Natural killer cell (primary cell): ENCODE measurements around the gene INCA1. TPM values are rescaled to one million over a fixed set of nuclear protein-coding genes. Genes with fewer than 3 reads are reported as not detected.
A peak's percentile ranks its signal among the peaks of the same experiment; 100 is the strongest.

Experiments used
- ATAC-seq, 3 donors: fragments of 150-1000 bp in 2 of 3; fragments of 200-7000 bp in 1 of 3; cut with Tn5 transposase; 1 replicate in 1 of 3; 2 replicates in 2 of 3; pipeline ENCODE4 v1.10.0; 2021; ENCODE audit warnings: mild to moderate bottlenecking in 2 of 3, moderate library complexity in 2 of 3
- DNase-seq, 2 donors: peaks; one replicate each; pipeline versions ENCODE4 v3.0.0 to v3.0.0-alpha.2; 2013 to 2021; ENCODE audit warnings: mixed read lengths in 1 of 2
- H3K27ac ChIP-seq: one replicate; pipeline ENCODE4 v1.5.1; 2013; ENCODE audit warnings: mild to moderate bottlenecking, low read length
- H3K27me3 ChIP-seq: one replicate; pipeline ENCODE4 v1.6.1; 2013; ENCODE audit warnings: low read length; ENCODE audit not compliant: control insufficient read depth, insufficient read depth
- H3K36me3 ChIP-seq: one replicate; pipeline ENCODE4 v1.6.1; 2013; ENCODE audit warnings: low read length; ENCODE audit not compliant: control insufficient read depth, insufficient read depth
- H3K4me1 ChIP-seq: one replicate; pipeline ENCODE4 v1.6.1; 2013; ENCODE audit warnings: low read length; ENCODE audit not compliant: control insufficient read depth, insufficient read depth
- H3K4me3 ChIP-seq: one replicate; pipeline ENCODE4 v1.5.1; 2013; ENCODE audit warnings: low read length
- H3K9me3 ChIP-seq: one replicate; pipeline ENCODE4 v1.6.1; 2013; ENCODE audit warnings: low read length; ENCODE audit not compliant: control insufficient read depth, insufficient read depth
- H3K27ac Mint-ChIP-seq, 2 donors: one replicate each; pipeline ENCODE4 v1.8.0; 2022; ENCODE audit warnings: mild to moderate bottlenecking in 2 of 2, mixed read lengths in 2 of 2, moderate library complexity in 1 of 2
- H3K27me3 Mint-ChIP-seq, 2 donors: one replicate each; pipeline ENCODE4 v1.8.0; 2022; ENCODE audit warnings: low read depth in 2 of 2, mixed read lengths in 2 of 2
- H3K36me3 Mint-ChIP-seq: one replicate; pipeline ENCODE4 v1.8.0; 2022; ENCODE audit warnings: mixed read lengths
- H3K4me1 Mint-ChIP-seq, 2 donors: one replicate each; pipeline ENCODE4 v1.8.0; 2022; ENCODE audit warnings: mixed read lengths in 2 of 2
- H3K4me3 Mint-ChIP-seq: one replicate; pipeline ENCODE4 v1.8.0; 2022; ENCODE audit warnings: mild to moderate bottlenecking, moderate library complexity, mixed read lengths
- H3K9me3 Mint-ChIP-seq, 2 donors: one replicate each; pipeline ENCODE4 v1.8.0; 2022; ENCODE audit warnings: mixed read lengths in 2 of 2
- CTCF ChIP-seq: fragments of 200-600 bp; IDR thresholded peaks from one replicate; pipeline ENCODE4 v1.8.0; 2022; ENCODE audit warnings: antibody characterized with exemption
- WGBS: methylation state at CpG from one replicate; pipeline ENCODE4 v1.1.7; 2013; ENCODE audit warnings: missing lambda C conversion rate; ENCODE audit not compliant: insufficient coverage; 5-methylcytosine and 5-hydroxymethylcytosine counted together
- intact Hi-C: fragments of 100-400 bp; cut with micrococcal nuclease; formaldehyde crosslinking; loops from one replicate; pipeline ENCODE4 v1.14.2; 2022
- total RNA-seq, 4 donors: library from RNA; stranded (reverse); fragments of 120-200 nt in 1 of 4; gene quantifications; one replicate each; pipeline versions ENCODE4 v1.2.3 to v1.2.4, GENCODE V29; 2013 to 2022

The INCA1 gene
- total RNA-seq, 3 donors from 2014 or later (not counting 1 experiment from before 2014, with no cell fraction given) = 0.39 to 0.54 TPM; not detected in 1

- H3K4me1 ChIP-seq = peaks cover 69% of the 10 kb centered on the region
- peaks cover 50% of the 10 kb centered on the region for H3K36me3 ChIP-seq
- H3K27me3 ChIP-seq = no peaks in the 10 kb centered on the region
- peak overlapping the region; percentile 99 for H3K4me3 ChIP-seq
- 27% methylated on average over 7 of the region's 7 CpGs for WGBS
- peaks cover 14% of the 10 kb centered on the region for H3K36me3 Mint-ChIP-seq
- H3K27ac Mint-ChIP-seq = peak overlapping the region; percentile 87 to 93
- H3K27ac ChIP-seq = peak overlapping the region; percentile 96
- peak overlapping the region; percentile 91 for H3K4me3 Mint-ChIP-seq
- no peaks in the 10 kb centered on the region for H3K9me3 Mint-ChIP-seq
- intact Hi-C loops = loop anchor here (2.0 to 5.0 kb wide), 2 partner anchors 45 to 472 kb away; partner anchors contain the start of gene NUP88
- ATAC-seq (peak; percentile 30 to 50 (median 39)), DNase-seq (peak; percentile 75 to 83)
- peaks cover 68 to 76% of the 10 kb centered on the region in 2 donors for H3K4me1 Mint-ChIP-seq
- peaks cover 0 to 2% of the 10 kb centered on the region in 2 donors for H3K27me3 Mint-ChIP-seq
- TF ChIP-seq CTCF = no peak
- no peaks in the 10 kb centered on the region for H3K9me3 ChIP-seq
Observed at GRCh38 chr17:4945176-4945943, 52.0 kb downstream of the INCA1 start.

- ATAC-seq (no peak), DNase-seq (peak in 1 of 2 donors; percentile 45)
- Mint-ChIP-seq H3K9me3 (no peaks in the 10 kb centered on the region), H3K4me1 (peaks cover 65 to 79% of the 10 kb centered on the region in 2 donors), H3K36me3 (peaks cover 14% of the 10 kb centered on the region), H3K27me3 (peaks cover 0 to 2% of the 10 kb centered on the region in 2 donors), H3K27ac (peak overlapping the region; percentile 87 to 93), H3K4me3 (peak overlapping the region; percentile 91)
- intact Hi-C loops = loop anchor here (2.0 to 5.0 kb wide), 2 partner anchors 44 to 473 kb away; partner anchors contain the start of gene NUP88
- Histone ChIP-seq H3K4me1 (peaks cover 65% of the 10 kb centered on the region), H3K27ac (peak overlapping the region; percentile 96), H3K9me3 (no peaks in the 10 kb centered on the region), H3K36me3 (peaks cover 50% of the 10 kb centered on the region), H3K4me3 (peak overlapping the region; percentile 99), H3K27me3 (no peaks in the 10 kb centered on the region)
- WGBS = 21% methylated on average over 8 of the region's 8 CpGs
- TF ChIP-seq CTCF = no peak
Observed at GRCh38 chr17:4944554-4945175, 52.7 kb downstream of the INCA1 start.

- H3K9me3 Mint-ChIP-seq = no peaks in the 10 kb centered on the region
- peaks cover 0 to 2% of the 10 kb centered on the region in 2 donors for H3K27me3 Mint-ChIP-seq
- peaks cover 14% of the 10 kb centered on the region for H3K36me3 Mint-ChIP-seq
- Histone ChIP-seq H3K9me3 (no peaks in the 10 kb centered on the region), H3K36me3 (peaks cover 50% of the 10 kb centered on the region), H3K4me1 (peaks cover 69% of the 10 kb centered on the region), H3K27me3 (no peaks in the 10 kb centered on the region), H3K4me3 (peak overlapping the region; percentile 99), H3K27ac (peak overlapping the region; percentile 96)
- peak overlapping the region; percentile 87 to 93 for H3K27ac Mint-ChIP-seq
- peak in 1 of 2 donors; percentile 82 for DNase-seq
- 0% methylated on average over 3 of the region's 3 CpGs for WGBS
- intact Hi-C loops = loop anchor here (2.0 kb wide), 1 partner anchor 43 kb away; no protein-coding TSS in a partner anchor
- H3K4me1 Mint-ChIP-seq = peaks cover 65 to 82% of the 10 kb centered on the region in 2 donors
- ATAC-seq = no peak
- H3K4me3 Mint-ChIP-seq = peak overlapping the region; percentile 91
- no peak for TF ChIP-seq CTCF
Observed at GRCh38 chr17:4944163-4944553, 53.2 kb downstream of the INCA1 start.
